GM18499 (cell line): ENCODE data around the gene HNRNPA2B1.
"Not testable (repeated sequence)": the region's sequence is repeated elsewhere in the genome, so short reads cannot be mapped to it uniquely, and the experiment has no call there.

ENCODE experiments used
- ATAC-seq: cut with Tn5 transposase; IDR thresholded peaks from one replicate; pipeline ENCODE4 v1.9.1; 2021; ENCODE audit warnings: moderate number of reproducible peaks; ENCODE audit not compliant: insufficient read depth, unreplicated experiment

Gene HNRNPA2B1

GRCh38 chr7:26186364-26187311 is 13.9 kb downstream of the HNRNPA2B1 start:
- no peak for ATAC-seq

GRCh38 chr7:26185844-26186180 is 14.7 kb downstream of the HNRNPA2B1 start:
- ATAC-seq = no peak

- no peak for ATAC-seq
These were observed 15.3 kb downstream of the HNRNPA2B1 start for GRCh38 chr7:26185131-26185843.

DNA sequence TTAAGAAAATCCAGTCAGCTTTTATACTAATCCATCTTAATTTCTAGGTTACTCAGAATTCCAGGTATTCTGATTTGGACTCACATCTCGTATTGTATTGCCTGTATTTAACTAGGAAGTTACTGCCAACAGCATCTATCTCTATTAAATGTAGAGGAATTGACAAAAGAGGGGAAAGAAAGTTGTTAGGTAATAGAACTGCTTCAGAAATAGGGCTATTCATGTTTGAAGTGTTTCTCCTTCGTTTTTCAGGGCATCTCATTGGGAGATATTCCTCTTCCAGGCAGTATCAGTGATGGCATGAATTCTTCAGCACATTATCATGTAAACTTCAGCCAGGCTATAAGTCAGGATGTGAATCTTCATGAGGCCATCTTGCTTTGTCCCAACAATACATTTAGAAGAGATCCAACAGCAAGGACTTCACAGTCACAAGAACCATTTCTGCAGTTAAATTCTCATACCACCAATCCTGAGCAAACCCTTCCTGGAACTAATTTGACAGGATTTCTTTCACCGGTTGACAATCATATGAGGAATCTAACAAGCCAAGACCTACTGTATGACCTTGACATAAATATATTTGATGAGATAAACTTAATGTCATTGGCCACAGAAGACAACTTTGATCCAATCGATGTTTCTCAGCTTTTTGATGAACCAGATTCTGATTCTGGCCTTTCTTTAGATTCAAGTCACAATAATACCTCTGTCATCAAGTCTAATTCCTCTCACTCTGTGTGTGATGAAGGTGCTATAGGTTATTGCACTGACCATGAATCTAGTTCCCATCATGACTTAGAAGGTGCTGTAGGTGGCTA is 16.1 kb downstream of the HNRNPA2B1 start:
- ATAC-seq = not testable (repeated sequence)

DNA sequence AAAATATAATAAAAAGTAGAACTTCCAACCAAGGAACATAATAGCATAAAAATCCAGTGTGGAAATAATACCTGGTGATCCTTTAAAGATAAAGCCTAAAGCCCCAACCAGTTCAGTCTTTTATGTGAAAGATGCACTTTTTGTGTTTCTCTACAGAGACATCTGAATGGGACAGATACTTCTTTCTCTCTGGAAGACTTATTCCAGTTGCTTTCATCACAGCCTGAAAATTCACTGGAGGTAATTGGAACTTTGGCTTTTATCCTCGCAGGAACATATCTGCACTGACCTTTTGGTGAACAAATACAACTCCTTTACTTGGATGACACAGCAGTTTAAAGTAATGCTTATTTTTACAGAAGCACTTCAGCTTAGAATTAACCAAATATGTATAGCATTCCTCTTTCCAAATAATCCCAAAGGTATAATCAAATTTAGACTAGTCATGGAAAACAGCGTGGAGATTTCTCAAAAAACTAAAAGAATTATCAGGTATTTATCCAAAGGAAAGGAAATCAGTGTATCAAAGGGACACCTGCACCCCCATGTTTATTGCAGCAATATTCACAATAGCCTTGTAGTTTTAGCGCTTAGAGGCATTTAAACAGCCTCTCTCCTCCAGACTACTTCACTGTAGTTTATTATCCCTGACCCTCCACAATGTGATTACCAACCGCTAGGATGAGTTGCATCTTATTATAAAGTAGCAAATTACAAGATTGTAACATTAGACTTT is 16.8 kb downstream of the HNRNPA2B1 start:
- no peak for ATAC-seq

DNA sequence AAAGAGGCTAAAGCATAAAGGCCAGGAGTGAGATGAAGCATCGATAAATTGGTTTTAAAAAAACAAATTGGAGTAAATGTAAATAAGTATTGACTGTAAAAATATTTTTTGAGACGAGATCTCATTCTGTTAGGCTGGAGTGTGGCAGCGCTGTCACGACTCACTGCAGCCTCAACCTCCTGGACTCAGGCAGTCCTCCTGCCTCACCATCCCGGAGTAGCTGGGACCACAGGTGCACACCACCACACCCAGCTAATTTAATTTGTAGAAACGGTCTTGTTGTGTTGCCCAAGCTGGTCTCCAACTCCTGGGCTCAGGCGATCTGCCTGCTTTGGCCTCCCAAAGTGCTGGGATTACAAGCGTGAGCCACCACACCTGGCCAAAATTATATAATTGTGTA is 17.8 kb downstream of the HNRNPA2B1 start:
- ATAC-seq = no peak

DNA sequence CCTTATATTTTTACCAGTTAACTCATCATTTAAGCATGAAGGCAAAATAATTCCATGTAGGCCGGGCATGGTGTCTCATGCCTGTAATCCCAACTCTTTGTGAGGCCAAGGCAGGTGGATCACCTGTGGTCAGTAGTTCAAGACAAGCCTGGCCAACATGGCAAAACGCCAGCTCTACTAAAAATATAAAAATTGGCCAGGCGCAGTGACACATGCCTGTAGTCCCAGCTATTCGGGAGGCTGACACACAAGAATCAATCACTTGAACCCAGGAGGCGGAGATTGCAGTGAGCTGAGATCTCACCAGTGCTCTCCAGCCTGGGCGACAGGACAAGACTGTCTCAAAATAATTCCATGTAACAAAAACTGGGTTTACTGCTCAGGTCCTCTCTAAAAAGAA is 18.3 kb downstream of the HNRNPA2B1 start:
- no peak for ATAC-seq

DNA sequence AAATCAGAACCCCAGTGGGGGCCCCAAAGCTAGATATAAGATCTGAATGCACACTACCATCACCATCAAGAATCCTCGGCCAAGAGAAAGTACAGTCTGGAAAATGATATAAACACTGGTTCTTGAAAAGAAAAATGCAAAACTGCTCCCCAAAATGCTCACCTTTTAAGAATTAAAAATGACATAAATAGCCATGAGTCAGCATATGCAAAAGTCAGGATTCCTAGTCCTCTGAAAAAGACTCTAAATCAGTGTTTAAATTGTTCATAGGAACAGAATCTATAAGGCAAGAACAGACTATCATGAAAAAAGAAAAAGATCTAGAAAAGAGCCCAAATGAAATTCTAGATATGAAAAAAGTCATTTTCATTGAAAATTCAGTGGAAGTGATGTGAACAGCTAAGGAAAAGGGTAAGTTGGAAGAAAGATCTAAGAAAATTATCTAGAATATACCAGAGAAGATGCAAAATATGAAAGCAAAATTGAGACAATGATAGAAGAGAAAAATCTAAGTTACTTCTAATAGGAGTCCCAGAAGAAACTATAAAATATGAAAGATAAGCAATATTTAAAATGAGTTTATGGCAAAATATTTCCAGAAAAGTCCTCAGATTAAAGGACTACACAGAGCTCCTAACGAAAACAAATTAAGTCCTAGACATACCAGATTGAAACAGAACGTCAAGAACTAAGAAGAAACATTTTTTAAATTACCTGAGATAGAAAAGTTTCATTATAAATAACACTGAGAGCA is 18.9 kb downstream of the HNRNPA2B1 start:
- ATAC-seq = no peak

DNA sequence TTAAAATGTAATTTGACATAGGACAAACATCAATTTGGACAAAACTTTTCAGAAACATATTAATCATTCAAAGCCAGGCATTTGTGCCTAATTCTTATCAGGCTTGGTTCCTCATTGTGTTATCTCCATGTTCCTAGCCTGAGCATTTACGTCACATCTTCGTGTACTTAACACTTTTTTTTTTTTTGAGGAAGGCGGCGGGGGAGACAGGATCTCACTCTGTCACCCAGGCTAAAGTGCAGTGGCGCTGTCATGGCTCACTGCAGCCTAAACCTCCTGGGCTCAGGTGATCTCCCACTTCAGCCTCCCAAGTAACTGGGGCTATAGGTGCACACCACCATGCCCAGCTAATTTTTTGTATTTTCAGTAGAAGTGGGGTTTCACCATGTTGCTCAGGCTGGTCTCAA is 19.8 kb downstream of the HNRNPA2B1 start:
- ATAC-seq = no peak

- ATAC-seq = no peak
These were observed 20.6 kb downstream of the HNRNPA2B1 start for GRCh38 chr7:26179826-26180497.

DNA sequence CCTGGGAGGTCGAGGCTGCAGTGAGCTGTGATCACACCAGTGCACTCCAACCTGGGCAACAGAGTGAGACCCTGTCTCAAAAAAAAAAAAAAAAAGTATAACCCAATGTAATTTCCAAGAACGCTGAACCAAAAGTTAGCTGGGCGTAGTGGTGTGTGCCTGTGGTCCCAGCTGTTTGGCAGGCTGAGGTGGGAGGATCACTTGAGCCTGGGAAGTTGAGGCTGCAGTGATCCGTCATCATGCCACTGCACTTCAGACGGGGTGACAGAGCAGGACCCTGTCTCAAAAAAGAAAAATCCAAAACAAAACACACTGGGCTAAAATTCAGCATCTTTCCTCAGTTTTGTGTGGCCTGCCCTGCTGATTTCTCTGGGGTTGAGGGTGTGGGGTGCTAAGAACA is 21.1 kb downstream of the HNRNPA2B1 start:
- no peak for ATAC-seq

- no peak for ATAC-seq
These were observed 22.1 kb downstream of the HNRNPA2B1 start for GRCh38 chr7:26178272-26178960.

GRCh38 chr7:26177269-26177668 is 23.3 kb downstream of the HNRNPA2B1 start:
- not testable (repeated sequence) for ATAC-seq

DNA sequence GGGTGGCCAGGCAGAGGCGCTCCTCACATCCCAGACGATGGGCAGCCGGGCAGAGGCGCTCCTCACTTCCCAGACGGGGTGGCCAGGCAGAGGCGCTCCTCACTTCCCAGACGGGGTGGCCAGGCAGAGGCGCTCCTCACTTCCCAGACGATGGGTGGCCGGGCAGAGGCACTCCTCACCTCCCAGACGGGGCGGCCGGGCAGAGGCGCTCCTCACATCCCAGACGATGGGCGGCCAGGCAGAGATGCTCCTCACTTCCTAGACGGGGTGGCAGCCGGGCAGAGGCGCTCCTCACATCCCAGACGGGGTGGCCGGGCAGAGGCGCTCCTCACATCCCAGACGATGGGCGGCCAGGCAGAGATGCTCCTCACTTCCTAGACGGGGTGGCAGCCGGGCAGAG is 23.9 kb downstream of the HNRNPA2B1 start:
- ATAC-seq = not testable (repeated sequence)

DNA sequence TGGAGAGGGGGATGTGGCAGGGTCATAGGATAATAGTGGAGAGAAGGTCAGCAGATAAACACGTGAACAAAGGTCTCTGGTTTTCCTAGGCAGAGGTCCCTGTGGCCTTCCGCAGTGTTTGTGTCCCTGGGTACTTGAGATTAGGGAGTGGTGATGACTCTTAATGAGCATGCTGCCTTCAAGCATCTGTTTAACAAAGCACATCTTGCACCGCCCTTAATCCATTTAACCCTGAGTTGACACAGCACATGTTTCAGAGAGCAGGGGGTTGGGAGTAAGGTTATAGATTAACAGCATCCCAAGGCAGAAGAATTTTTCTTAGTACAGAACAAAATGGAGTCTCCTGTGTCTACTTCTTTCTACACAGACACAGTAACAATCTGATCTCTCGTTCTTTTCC is 24.6 kb downstream of the HNRNPA2B1 start:
- ATAC-seq = not testable (repeated sequence)

DNA sequence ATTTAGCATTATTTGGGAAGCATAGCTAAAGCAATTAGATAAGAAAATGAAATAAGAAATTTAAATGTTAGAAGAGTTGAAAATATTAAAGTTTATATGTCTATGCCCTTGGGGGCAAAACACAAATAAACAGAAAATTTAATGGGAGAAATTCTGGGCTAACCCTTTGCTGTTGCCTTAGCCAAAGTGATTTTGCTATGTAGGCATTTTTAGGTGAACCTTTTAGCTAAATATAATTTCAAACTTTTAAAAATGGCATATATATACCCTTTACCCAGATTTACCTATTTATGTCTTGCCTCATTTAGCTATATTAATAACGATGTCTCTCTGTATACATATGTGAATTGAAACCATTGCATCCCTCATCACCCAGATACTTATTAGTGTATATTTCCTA is 28.5 kb downstream of the HNRNPA2B1 start:
- no peak for ATAC-seq

DNA sequence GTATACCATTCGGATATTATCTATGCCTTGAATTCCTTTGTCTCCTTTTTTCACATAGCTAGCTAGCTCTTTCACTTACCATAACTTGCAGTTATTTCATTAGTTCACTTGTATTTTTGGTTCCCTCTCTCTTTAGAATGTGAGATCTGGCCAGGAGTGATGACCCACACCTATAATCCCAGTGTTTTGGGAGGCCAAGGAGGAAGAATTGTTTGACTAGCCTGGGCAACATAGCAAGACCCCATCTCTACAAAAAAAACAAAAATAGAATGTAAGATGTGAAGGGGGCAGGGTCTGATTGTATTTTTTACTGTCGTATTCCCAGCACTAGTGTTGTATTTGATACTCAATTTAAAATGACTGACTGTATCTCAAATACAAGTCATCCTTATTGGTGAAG is 28.9 kb downstream of the HNRNPA2B1 start:
- no peak for ATAC-seq

GRCh38 chr7:26170663-26171062 is 29.9 kb downstream of the HNRNPA2B1 start:
- ATAC-seq = no peak
